HT1080 (cell line): ENCODE results near the gene RPS6KA2. TPM values are rescaled to one million over a fixed set of nuclear protein-coding genes. Genes with fewer than 3 reads are reported as not detected.
"Not testable (repeated sequence)": the region's sequence is repeated elsewhere in the genome, so short reads cannot be mapped to it uniquely, and the experiment has no call there.

Experiments
- DNase-seq: peaks from one replicate; pipeline ENCODE4 v3.0.0-alpha.2; 2015; ENCODE audit warnings: low read depth
- total RNA-seq: library from RNA; depleted of rRNA; stranded (reverse); fragments of >200 nt; shearing (Covaris generic); gene quantifications from 2 replicates; pipeline ENCODE4 v1.2.3, GENCODE V29; 2014

Gene RPS6KA2
- total RNA-seq, 1 experiment from 2014 or later, result 3.2 TPM

- DNase-seq, result no peak
These were observed 92.2 kb downstream of the RPS6KA2 start for GRCh38 chr6:166534658-166535406.

- DNase-seq, result no peak
These were observed 93.7 kb downstream of the RPS6KA2 start for GRCh38 chr6:166533205-166533824.

DNA sequence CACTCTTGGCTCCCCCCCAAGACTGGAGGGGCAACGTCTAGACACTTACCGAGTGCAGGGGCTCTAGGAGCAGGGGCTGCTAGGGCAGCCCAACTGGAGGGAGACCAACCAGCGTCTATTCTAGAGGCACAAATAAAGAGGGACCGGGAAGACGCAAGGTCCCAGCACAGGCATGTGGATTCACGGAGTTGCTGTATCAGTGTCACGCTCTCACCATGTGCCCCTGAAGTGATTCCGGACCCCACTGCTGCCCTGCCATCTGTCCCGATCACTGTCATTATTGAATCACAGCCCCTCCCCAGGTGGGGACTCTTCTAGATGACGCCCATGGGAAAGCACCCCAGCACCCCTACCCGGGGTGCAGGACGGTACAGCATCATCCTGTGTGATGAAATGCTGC lies 94.7 kb downstream of the RPS6KA2 start:
- DNase-seq, result no peak

DNA sequence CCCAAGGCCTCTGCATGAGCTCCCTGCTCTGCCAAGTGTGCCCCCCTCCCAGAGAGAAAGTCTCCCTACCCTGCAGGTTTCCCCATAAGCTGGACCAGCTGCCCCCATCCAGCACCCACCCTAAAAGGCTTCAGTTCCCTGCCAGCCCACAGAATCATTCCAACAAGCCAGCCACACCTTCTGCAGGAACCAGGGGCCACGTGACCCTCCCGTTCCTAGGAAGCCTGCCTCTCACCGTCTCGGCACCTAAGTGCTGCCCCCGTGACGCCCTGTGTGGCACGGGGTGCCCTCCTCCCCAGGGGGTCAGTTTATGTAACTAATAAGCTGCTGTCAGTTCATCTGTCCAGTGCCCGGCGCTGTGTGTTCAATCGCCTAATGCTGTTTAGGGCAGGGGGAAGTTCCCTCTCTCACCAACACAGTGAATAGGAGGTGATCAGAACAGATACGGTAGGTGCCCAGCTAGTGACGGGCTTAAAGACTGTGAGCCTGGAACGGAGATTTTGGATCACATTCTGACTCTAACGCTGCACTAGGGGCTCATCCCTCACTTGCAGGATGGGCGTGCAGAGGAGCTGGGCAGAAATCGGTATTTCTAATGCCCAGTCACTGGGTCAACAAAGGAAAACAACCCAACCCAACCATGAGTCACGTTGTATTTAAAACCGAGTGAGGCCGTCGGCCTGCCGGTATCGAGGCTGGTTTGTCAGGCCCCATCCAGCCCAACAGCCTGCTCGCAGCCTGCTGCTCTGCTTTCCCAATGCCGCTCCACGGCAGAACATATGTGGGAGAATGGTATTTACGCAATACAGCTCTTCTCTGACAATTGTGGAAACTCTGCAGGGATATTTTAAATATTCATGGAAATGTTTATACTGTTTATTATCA lies 96.6 kb downstream of the RPS6KA2 start:
- DNase-seq, result peak; percentile 75

GRCh38 chr6:166529586-166529985 lies 97.5 kb downstream of the RPS6KA2 start:
- no peak for DNase-seq

GRCh38 chr6:166529058-166529457 lies 98.0 kb downstream of the RPS6KA2 start:
- DNase-seq, result not testable (repeated sequence)

DNA sequence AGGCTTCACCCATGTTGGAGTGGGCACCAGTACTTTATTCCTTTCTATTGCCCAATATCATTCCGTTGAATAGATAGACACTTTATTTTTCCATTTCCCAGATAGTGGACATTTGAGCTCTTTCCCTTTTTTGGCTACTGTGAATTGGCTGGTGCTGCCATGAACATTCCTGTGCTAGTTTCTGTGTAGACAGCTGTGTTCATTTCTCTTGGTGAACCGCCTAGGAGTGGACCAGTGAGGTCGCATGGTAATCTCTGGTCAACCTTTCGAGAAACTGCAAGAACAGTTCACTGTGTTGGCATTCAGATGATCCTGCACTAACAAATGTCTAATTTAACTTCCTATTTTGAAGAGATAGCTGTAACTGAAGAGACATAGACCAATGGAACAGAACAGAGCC lies 99.2 kb downstream of the RPS6KA2 start:
- no peak for DNase-seq

DNA sequence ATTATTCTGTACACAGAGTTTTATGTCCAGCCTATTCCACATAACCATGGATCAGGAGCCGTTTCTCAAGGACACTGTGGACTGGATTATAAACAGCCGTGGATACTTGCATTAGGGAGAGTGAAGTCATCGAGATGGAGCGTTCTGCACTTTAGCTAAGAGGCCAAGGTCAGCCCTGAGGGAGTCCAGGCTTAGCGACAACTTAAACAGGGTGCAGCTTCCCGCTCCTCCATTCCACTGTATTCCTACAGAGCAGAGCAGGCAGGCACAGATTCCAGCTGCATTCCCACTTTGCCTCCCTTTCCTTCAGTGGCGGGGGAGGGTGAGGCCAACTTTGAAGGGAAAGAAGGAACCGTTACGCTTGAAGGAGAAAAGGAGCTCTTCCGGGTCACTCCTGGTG lies 100.1 kb downstream of the RPS6KA2 start:
- DNase-seq, result no peak

- DNase-seq, result no peak
These were observed 101.5 kb downstream of the RPS6KA2 start for GRCh38 chr6:166525567-166525966.

- no peak for DNase-seq
These were observed 103.1 kb downstream of the RPS6KA2 start for GRCh38 chr6:166523782-166524559.

- DNase-seq, result peak; percentile 44
These were observed 105.9 kb downstream of the RPS6KA2 start for GRCh38 chr6:166520905-166521834.

DNA sequence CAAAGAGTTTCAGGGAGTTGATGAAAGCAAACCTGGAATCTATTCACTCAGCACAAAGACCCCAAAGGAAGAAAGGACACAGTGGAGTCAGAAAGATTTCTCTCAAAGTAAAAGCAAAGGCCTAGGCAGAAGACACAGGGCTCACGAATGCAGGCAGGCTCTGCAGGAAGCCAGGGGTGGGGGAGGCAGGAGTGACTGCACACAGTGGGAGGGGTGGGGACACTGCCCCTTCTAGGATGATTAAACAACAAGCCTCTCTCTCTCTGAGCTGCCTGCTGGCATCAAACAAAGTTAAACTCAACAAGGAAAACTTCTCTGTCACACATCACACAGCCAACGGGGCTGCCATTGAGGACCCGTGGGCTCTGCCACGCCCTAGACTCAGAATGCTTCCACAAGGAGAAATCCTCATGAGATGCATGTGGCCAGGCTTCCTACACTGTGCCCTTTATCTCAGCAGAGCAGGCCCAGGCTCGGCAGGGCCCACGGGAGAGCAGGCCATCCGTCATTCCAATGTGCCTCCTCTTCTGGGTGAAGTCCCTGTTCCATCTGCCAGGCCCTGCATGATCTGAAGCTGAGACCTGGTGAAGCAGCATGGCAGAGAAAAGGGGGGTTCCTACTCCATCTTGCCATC lies 110.7 kb downstream of the RPS6KA2 start:
- DNase-seq, result no peak

DNA sequence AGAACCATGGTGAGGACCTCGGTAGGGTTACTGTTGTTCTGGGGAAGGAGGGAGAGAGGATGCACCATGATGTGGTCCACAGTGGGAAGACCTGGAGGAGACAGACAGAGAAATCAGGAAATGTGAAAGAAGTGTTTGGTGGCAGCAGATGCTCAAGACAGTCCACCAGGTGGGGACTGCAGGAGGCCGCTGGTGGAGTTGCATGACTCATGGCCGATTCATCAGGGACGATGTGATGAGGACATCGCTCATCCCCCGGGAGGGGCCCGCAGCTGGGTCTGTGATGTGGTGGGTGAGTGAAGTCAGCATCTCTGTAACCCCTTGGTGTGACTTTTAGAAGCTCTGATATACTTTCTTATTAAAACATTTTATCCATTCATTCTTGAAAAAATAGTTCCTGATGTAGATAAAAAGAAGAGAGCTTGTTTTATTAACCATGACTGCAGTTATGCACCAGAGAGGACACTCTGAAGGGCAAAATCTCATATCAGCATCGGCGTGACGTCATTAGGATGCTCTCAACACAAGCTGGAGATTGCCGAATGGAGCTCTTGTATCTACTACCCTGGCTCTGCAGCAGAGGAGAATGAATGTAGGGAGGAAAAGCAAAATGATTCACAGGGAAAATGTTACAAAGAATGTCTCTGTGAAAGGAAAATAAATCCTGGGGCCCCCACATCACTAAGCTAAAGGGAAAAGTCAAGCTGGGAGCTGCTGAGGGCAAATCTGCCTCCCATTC lies 111.8 kb downstream of the RPS6KA2 start:
- DNase-seq, result peak; percentile 92

DNA sequence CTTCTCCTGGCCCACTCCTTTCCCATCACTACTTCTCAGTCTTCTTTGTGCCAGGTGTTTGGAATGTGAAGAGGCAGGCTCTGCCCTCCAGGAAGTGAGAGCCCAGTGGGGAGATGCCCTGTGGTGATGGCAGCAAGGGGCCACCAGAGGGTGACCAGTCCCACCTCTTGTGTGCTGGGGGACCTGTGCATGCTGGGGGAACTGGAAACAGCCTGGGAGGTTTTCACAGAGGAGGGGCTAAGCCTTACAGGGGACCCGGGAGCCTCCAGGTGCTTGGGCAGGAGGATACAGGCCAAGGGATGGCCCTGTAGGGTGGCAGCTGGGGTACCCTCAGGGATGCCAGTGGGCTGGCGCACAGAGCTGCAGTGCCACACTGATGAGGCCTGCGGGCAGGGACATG lies 112.9 kb downstream of the RPS6KA2 start:
- DNase-seq, result peak; percentile 5

- DNase-seq, result no peak
These were observed 114.5 kb downstream of the RPS6KA2 start for GRCh38 chr6:166512567-166512966.

DNA sequence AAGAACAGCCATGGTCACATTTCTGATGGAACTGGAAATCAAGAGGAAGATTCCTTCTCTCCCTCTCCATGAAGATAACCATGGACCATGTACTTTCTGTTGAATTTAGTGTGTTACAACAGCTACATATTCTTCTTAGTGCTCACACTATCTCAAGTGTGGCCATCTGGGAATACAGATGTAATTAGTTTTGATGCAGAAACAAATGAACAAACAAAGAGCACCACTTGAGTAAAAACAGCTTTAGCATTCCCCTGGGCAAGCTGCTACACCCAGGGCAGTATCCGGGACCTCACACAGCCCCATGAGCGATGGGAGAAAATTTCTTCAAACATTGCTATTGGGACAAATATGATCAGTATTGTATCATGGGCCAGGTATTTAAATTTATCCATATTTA lies 115.7 kb downstream of the RPS6KA2 start:
- DNase-seq, result no peak

- no peak for DNase-seq
These were observed 117.9 kb downstream of the RPS6KA2 start for GRCh38 chr6:166509193-166509592.

DNA sequence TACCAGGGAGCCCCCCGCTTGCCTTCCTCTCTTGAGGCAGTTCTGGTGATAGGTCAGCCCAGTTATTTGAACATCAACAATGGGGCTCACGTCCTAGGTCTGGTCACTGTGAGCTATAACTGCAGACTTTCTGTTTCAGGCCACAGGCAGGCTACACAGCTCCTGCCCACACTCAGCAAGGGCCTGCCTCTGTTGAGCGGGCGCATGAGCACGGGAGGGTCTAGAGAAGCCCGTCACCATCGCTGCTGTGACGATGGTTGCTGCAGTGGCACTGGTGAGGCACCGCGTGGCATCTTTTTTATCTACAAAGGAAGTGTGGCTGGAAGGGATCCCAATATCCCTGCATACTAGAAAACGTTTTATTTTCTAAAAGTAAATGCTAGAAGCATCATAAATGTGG lies 118.3 kb downstream of the RPS6KA2 start:
- DNase-seq, result no peak
